ENCODE results near the gene FSTL5. TPM values are rescaled to one million over a fixed set of nuclear protein-coding genes. Genes with fewer than 3 reads are reported as not detected.

Gene FSTL5
- total RNA-seq, 1 experiment from 2014 or later = 0.55 TPM

GRCh38 chr4:162162672-162163071 lies 1.1 kb downstream of the FSTL5 start:
- no peak for TF ChIP-seq NFYB (CRISPR knock-in tag; conservative IDR thresholded peaks at IDR 0.05; ENCODE audit: low read depth)
- no peak for TF ChIP-seq USF1 (CRISPR knock-in tag; IDR thresholded peaks at IDR 0.05)
- no peak for TF ChIP-seq CREB1 (CRISPR knock-in tag; IDR thresholded peaks at IDR 0.05)
- no peak for TF ChIP-seq HMGXB4 (CRISPR knock-in tag; IDR thresholded peaks at IDR 0.05)
- no peak for TF ChIP-seq CTCF (IDR thresholded peaks at IDR 0.05)
- TF ChIP-seq IRF1 (CRISPR knock-in tag; IDR thresholded peaks at IDR 0.05) = no peak
- no peak for TF ChIP-seq ZBTB43 (CRISPR knock-in tag; IDR thresholded peaks at IDR 0.05)
- TF ChIP-seq NFE2L1 (CRISPR knock-in tag; IDR thresholded peaks at IDR 0.05) = no peak
- no peak for TF ChIP-seq FOXP1 (CRISPR knock-in tag; IDR thresholded peaks at IDR 0.05; ENCODE audit: borderline replicate concordance)
- TF ChIP-seq ZNF396 (CRISPR knock-in tag; IDR thresholded peaks at IDR 0.05; ENCODE audit: borderline replicate concordance) = no peak
- no peak for TF ChIP-seq ZNF317 (CRISPR knock-in tag; IDR thresholded peaks at IDR 0.05; ENCODE audit: borderline replicate concordance, low read depth)
- no peak for TF ChIP-seq ZNF423 (CRISPR knock-in tag; IDR thresholded peaks at IDR 0.05)
- no peak for TF ChIP-seq ATF2 (CRISPR knock-in tag; IDR thresholded peaks at IDR 0.05; ENCODE audit: borderline replicate concordance, low read depth)
- H3K27ac Mint-ChIP-seq = no peak overlapping the region
- no peaks in the 10 kb centered on the region for H3K27me3 Mint-ChIP-seq (ENCODE audit: low read depth)
- no peaks in the 10 kb centered on the region for H3K36me3 Mint-ChIP-seq
- H3K4me3 Mint-ChIP-seq = peak overlapping the region; percentile 10; the same call in 1 of the 2 replicates
- ChIA-PET POLR2A (no interaction called here), CTCF (no interaction called here)
- no peaks in the 10 kb centered on the region for H3K9me3 Mint-ChIP-seq
- ATAC-seq (no peak), DNase-seq (ENCODE audit: low spot score) (no peak)
- peaks cover 24% of the 10 kb centered on the region for H3K4me1 Mint-ChIP-seq

- peaks cover 8% of the 10 kb centered on the region for H3K4me1 Mint-ChIP-seq
- no peak overlapping the region for H3K4me3 Mint-ChIP-seq
- H3K36me3 Mint-ChIP-seq = no peaks in the 10 kb centered on the region
- no peaks in the 10 kb centered on the region for H3K27me3 Mint-ChIP-seq (ENCODE audit: low read depth)
- ATAC-seq (no peak), DNase-seq (ENCODE audit: low spot score) (no peak)
- CTCF ChIA-PET = interaction anchor here (1.0 kb wide), 1 partner anchor 155 kb away, joined by 3 read pairs; no protein-coding TSS in a partner anchor
- H3K27ac Mint-ChIP-seq = no peak overlapping the region
- POLR2A ChIA-PET = no interaction called here
- H3K9me3 Mint-ChIP-seq = no peaks in the 10 kb centered on the region
- TF ChIP-seq CREM (CRISPR knock-in tag; IDR thresholded peaks at IDR 0.05) (no peak), ZNF121 (CRISPR knock-in tag; IDR thresholded peaks at IDR 0.05) (no peak), ELF4 (CRISPR knock-in tag; IDR thresholded peaks at IDR 0.05; ENCODE audit: low read depth) (no peak), NR3C1 (CRISPR knock-in tag; conservative IDR thresholded peaks at IDR 0.05; ENCODE audit: low read depth) (no peak), IRF1 (CRISPR knock-in tag; IDR thresholded peaks at IDR 0.05) (no peak), ARID4B (CRISPR knock-in tag; IDR thresholded peaks at IDR 0.05; ENCODE audit: borderline replicate concordance) (no peak), NR2C2 (CRISPR knock-in tag; IDR thresholded peaks at IDR 0.05) (no peak), HMGXB4 (CRISPR knock-in tag; IDR thresholded peaks at IDR 0.05) (no peak), ZBTB21 (CRISPR knock-in tag; IDR thresholded peaks at IDR 0.05; ENCODE audit: borderline replicate concordance) (no peak)
Observed at GRCh38 chr4:162157241-162157640, 6.6 kb downstream of the FSTL5 start.
